Measurements from ENCODE around the gene ALDH1L1.
"Not testable (repeated sequence)": the region's sequence is repeated elsewhere in the genome, so short reads cannot be mapped to it uniquely, and the experiment has no call there.

The ALDH1L1 gene

GRCh38 chr3:126104742-126105605, 75.4 kb downstream of the ALDH1L1 start:
- intact Hi-C loops (cut with DNase I) = no loop called here

DNA sequence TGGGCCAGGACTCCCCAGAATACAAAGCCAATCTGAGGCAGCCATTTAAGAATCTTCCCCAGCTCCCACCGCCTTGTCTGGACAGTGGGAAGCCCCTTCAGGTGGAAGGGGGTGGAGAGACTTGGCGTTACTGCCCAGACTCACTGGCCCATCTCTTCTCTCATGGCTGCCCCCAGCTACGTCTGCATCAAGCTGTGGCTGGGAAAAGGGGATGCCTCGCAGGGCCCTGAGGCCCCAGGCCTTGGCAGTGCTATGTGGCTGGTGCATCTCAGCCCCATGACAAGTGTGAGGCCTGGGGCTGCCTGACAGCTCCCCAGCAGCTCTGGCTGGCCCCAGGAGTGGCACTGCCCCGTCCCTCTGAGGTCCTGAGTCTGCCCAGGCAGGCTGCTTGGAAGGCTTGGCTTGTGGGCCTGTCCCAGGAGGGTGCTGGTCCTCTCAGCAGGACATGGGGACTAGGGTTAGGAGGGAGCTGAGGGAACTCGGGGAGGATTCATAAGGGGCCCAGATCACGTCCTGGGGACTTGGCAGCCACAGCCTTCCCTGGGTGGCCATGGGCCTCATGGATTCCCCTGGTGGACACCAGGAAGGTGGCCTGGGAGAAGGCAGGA, 76.3 kb downstream of the ALDH1L1 start:
- intact Hi-C loops (cut with DNase I) = no loop called here
- peak in 7 of 42 donors; percentile 2 to 32 (median 11) for DNase-seq

More at GRCh38 chr3:126104742-126105605, 75.4 kb downstream of the ALDH1L1 start:
- DNase-seq = peak in 8 of 42 donors; percentile 3 to 20 (median 7)

DNA sequence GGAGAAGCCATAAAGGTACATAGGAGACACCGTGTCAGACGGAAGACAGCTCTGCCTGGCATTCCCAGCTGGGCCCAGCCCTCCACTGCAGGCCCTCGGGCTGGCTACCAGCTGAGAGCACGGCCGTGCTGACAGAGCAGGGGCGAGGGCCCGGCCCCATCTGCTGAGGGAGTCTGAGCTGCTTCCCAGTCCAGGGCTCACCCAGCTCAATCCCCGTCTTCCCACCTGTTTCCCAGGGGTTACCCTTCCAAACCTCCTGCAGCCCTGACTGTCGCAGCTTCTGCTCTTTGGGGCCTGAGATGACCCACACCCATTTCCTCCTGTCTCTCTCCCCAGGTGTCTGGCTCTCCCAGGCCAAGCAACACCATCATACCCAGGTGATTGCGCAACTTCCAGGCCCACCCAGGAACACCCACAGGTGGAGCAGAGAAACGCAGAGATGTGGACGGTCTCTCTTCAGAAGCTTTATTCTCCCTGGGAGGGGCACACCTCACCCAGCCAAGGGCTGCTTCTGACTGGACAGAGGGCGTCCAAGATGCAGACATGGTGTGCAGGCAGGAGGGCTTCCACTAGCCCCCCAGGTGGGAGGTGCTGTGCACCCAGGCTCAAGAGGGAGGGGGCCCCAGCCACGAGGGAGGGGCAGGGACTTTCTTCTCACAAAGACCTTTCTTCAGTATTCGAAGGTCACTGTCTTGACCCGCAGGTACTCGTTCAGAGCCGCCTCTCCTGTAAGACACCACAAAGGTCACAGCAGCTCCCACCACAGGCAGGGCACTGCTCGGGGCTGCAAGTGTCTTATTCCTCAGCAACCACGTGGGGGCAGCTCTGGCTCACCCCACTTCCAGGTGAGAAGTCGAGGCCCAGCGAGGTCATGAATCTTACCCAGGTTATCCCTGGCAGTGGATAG, 77.0 kb downstream of the ALDH1L1 start:
- intact Hi-C loops (cut with DNase I) = no loop called here
- peak in 8 of 42 donors; percentile 3 to 34 (median 12) for DNase-seq

- peak in 9 of 42 donors; percentile 4 to 37 (median 22) for DNase-seq
- intact Hi-C loops (cut with DNase I) = no loop called here
These were observed 77.8 kb downstream of the ALDH1L1 start for GRCh38 chr3:126102530-126102951.

DNA sequence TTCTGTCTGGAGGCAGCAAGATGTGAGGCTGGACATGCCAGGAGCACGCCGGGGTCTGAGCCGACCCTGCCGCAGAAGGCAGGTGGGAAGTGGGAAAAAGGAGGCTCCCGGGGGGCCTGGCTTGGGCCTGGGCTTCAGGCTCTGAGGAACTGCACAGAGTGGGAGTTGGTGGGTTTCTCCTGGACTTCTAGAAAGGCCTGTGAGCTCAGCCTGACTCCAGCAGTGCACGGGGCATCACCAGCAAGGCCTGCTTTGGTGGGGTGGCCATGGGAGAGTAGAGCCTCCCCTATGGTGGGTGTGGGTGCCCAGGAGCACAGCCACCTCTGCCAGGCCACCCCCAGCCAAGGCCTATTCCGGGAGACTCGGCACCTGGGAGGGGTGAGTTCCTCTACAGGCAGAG, 78.4 kb downstream of the ALDH1L1 start:
- DNase-seq = peak in 5 of 42 donors; percentile 1 to 37 (median 19)
- intact Hi-C loops (cut with DNase I) = no loop called here

DNA sequence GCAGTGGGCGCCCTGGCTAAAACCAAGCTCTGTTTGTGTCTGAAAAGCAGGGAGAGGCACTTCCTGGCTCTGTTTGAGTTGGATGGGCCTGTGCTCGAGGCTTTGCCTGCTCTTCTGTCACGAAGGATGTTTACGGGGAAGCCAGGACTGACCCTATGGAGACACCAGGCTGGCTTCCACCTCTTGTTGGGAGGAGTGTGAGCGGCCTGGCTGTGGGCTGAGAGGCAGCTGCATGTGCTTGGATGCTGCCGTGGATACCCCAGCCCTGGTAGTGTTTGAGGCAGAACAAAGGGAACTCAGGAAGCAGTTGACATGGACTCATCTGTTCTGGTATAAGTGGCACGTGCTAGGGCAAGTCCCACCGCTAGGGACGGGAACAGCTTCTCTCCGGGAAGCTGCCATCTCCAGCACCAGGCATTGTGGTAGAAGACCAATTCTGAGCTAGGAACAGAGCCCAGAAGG, 78.8 kb downstream of the ALDH1L1 start:
- intact Hi-C loops (cut with DNase I) = no loop called here
- DNase-seq = peak in 4 of 42 donors; percentile 4 to 38 (median 30)

DNA sequence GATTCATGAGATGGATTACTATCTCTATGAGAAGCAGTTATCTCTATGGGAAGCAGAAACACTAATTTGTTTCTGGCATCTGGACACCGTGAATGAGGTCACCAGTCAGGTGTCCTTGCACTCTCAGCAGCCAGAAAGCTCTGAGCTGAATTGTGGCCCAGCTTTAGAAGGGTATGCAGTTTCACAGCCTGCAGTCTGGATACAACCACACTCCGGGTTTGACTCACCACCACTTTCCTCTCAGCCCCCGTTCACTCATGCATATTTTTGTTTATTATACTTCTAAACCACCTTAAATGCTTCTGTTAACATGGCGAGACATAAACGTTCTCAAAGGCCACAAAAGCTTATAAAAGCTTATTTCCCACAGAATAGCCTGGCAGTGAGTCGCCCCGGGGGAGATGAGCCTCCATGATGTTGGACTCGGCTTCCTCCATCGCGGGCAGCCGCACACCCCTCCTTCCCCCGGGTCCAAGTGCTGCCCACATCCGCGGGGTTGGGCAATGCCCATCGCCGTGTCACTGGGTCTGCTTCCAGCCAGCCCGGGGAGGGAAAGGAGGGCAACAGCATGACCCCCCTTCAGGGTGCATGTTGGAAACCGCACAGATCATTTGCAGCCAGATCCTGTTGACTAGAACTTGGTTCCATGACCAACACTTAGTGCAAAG, 79.6 kb downstream of the ALDH1L1 start:
- intact Hi-C loops (cut with DNase I) = no loop called here
- peak in 6 of 42 donors; percentile 8 to 58 (median 34) for DNase-seq

DNA sequence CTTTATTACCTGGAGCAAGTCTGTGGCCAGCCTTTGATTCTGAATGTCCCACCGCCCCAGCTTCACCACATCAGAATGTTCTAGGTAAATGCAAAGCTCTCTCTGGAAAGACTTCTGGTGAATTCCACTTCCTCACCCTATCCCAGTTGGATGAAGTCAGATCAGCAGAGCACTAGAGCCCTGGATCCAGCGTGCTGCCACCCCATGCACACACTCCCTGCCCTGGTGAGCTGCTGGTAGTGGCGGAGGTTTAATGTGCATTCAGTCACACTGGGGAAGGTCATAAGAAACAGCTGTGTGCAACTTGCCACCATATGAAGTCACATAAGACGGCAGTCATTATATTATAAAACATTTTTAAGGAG, 80.1 kb downstream of the ALDH1L1 start:
- DNase-seq = peak in 3 of 42 donors; percentile 4 to 29 (median 26)
- intact Hi-C loops (cut with DNase I) = no loop called here

DNA sequence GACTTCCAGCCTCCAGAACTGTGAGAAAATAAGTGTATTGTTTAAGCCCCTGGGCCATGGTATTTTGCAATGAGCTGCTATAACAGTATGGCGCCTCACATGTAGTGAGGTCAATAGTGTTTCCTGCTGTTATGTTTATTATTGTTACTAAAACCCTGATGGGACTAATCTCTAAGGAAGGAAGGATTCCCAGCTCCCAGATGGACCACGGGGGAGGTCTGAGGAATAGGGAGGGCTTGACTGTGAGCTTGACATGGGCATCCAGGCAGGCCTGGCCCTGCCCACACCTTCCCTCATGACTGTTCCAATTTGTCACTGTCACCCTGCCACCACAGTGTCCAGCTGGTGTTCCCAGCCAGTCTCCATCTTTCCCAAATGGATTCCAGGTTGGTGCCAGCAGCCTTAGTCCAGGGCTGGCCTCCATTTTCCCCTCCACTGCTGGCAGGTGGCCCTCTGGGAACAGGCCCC, 82.0 kb downstream of the ALDH1L1 start:
- intact Hi-C loops (cut with DNase I) = no loop called here
- DNase-seq = peak in 5 of 42 donors; percentile 8 to 44 (median 38)

- intact Hi-C loops (cut with DNase I) = no loop called here
- peak in 1 of 42 donors; percentile 13 for DNase-seq
These were observed 82.6 kb downstream of the ALDH1L1 start for GRCh38 chr3:126097801-126098200.

- intact Hi-C loops (cut with DNase I) = not testable (repeated sequence)
These were observed 84.1 kb downstream of the ALDH1L1 start for GRCh38 chr3:126096274-126096673.

DNA sequence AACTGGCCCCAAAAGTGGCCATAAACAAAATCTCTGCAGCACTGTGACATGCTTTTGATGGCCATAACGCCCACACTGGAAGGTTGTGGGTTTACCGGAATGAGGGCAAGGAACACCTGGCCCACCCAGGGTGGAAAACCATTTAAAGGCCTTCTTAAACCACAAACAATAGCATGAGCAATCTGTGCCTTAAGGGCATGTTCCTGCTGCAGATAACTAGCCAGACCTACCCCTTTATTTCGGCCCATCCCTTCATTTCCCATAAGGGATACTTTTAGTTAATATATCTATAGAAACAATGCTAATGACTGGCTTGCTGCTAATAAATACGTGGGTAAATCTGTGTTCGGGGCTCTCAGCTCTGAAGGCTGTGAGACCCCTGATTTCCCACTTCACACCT, 88.3 kb downstream of the ALDH1L1 start:
- intact Hi-C loops (cut with DNase I) = not testable (repeated sequence)

More at GRCh38 chr3:126096274-126096673, 84.1 kb downstream of the ALDH1L1 start:
- DNase-seq = peak in 2 of 42 donors; percentile 2 to 17

DNA sequence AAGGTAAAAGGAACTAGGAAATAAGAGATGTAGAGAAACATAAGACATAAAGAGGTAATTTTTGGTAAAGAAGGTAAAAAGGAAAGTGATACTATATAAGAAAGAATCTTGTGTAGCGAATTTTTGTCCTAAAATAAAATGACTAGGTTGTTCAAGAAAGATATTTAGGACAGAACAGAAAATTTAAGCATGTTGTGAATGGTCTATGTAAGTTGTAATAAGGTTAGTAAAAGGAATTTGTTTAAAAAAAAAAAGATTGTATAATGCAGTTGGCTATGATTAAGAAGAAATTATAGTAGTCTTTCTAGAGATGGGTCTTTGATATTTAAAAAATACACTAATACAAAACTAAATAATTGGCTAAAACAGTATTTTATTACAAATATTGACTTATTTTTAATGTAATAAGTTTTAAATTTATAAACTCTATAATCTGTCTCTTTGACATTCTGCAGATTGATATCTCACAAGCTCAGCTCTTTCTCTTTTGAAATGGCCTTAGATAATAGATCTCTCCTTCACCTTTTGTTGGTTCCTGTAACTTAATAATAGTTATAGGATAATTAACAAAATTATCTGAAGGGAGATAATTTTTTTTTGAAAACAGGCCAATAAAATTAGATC, 92.7 kb downstream of the ALDH1L1 start:
- intact Hi-C loops (cut with DNase I) = loop anchor here (10.0 kb wide), 1 partner anchor 113 kb away; no protein-coding TSS in a partner anchor
- no peak for DNase-seq

More for the DNA sequence above, 88.3 kb downstream of the ALDH1L1 start:
- DNase-seq = not testable (repeated sequence)

DNA sequence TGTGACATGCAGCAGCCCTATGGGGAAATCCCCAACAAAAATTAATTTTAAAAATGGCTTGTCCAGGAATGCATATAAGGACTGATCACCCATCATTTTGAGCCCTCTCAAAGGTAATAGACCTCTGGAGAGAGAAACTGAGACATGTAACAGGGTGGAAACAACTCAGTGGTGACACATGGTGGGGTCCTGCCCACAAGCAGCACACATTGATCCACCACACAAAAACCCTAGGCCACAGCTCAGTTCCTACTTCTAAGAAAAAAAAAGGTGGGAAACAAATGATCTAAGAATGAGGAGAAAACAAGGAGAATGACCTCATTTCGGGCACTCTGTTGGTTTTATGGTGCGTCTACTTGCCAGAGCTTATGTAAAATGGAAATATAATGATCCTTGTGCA, 94.5 kb downstream of the ALDH1L1 start:
- intact Hi-C loops (cut with DNase I) = loop anchor here (10.0 kb wide), 1 partner anchor 111 kb away; no protein-coding TSS in a partner anchor
- DNase-seq = no peak

GRCh38 chr3:126085276-126085675, 95.1 kb downstream of the ALDH1L1 start:
- intact Hi-C loops (cut with DNase I) = loop anchor here (10.0 kb wide), 1 partner anchor 110 kb away; no protein-coding TSS in a partner anchor
- DNase-seq = peak in 2 of 42 donors; percentile 0 to 36

- intact Hi-C loops (cut with DNase I) = loop anchor here (10.0 kb wide), 1 partner anchor 110 kb away; no protein-coding TSS in a partner anchor
- DNase-seq = peak in 2 of 42 donors; percentile 6 to 39
These were observed 95.6 kb downstream of the ALDH1L1 start for GRCh38 chr3:126084768-126085180.

Data from head of caudate nucleus (tissue), 42 donors.